ENCODE results near the gene CFAP46. TPM values are rescaled to one million over a fixed set of nuclear protein-coding genes. Genes with fewer than 3 reads are reported as not detected.

Gene CFAP46
- total and polyA plus RNA-seq, 2 donors (not counting 1 experiment from before 2014, with no cell fraction given): 0.07 TPM; not detected in 1

- WGBS (ENCODE audit: insufficient coverage): 50% methylated on average over 27 of the region's 31 CpGs
- no peaks in the 10 kb centered on the region for H3K79me2 ChIP-seq (ENCODE audit: control insufficient read depth, insufficient read depth, low read length)
- no peak overlapping the region for H3K4me3 ChIP-seq (ENCODE audit: control extremely low read depth in 1 of 5, extremely low read depth in 1 of 5, insufficient read depth in 1 of 5, low read depth in 2 of 5, low read length in 4 of 5)
- DNase-seq: no peak
- no peak overlapping the region for H3K9ac ChIP-seq (ENCODE audit: low read length)
- no peak overlapping the region for H3K4me2 ChIP-seq (replicated peaks; ENCODE audit: low read depth, low read length, poor library complexity, severe bottlenecking)
- no peaks in the 10 kb centered on the region for H3K36me3 ChIP-seq (replicated peaks in 1 of 2; ENCODE audit: control extremely low read depth in 1 of 2, control insufficient read depth in 1 of 2, extremely low read depth in 1 of 2, insufficient read depth in 2 of 2, low read length in 1 of 2)
- no peaks in the 10 kb centered on the region for H4K20me1 ChIP-seq (ENCODE audit: control insufficient read depth, insufficient read depth, low read length, poor library complexity, severe bottlenecking)
- TF ChIP-seq EZH2 (IDR thresholded peaks at IDR 0.05; ENCODE audit: borderline replicate concordance, insufficient read depth, low read depth, low read length, poor library complexity, severe bottlenecking) (no peak), CTCF (IDR thresholded peaks at IDR 0.05) (no peak)
- intact Hi-C loops (cut with micrococcal nuclease): no loop called here
- POLR2A ChIA-PET: no interaction called here
- H2AFZ ChIP-seq (ENCODE audit: insufficient read depth, low read depth, low read length, poor library complexity, severe bottlenecking): no peak overlapping the region
- H3K27ac ChIP-seq (ENCODE audit: low read length in 2 of 2): no peak overlapping the region
- H3K27me3 ChIP-seq (replicated peaks in 1 of 4; ENCODE audit: control extremely low read depth in 1 of 4, control insufficient read depth in 3 of 4, insufficient read depth in 4 of 4, low read length in 3 of 4): peaks cover 0 to 21% (median 2%) of the 10 kb centered on the region in 4 experiments
- CTCF ChIA-PET: no interaction called here
- H3K4me1 ChIP-seq (ENCODE audit: control insufficient read depth in 2 of 2, insufficient read depth in 2 of 2, low read length in 2 of 2): peaks cover 0 to 12% of the 10 kb centered on the region in 2 donors
- no peak overlapping the region for H3K4me3 Mint-ChIP-seq
- peaks cover 2% of the 10 kb centered on the region for H3K4me1 Mint-ChIP-seq
- no peaks in the 10 kb centered on the region for H3K9me3 Mint-ChIP-seq (ENCODE audit: insufficient read depth)
- no peak overlapping the region for H3K27ac Mint-ChIP-seq
- peaks cover 0 to 15% (median 0%) of the 10 kb centered on the region in 3 donors for H3K9me3 ChIP-seq (ENCODE audit: control extremely low read depth in 1 of 3, control insufficient read depth in 2 of 3, insufficient read depth in 1 of 3, low read length in 2 of 3)
- peaks cover 7% of the 10 kb centered on the region for H3K27me3 Mint-ChIP-seq
- ATAC-seq (ENCODE audit: low read depth): no peak
Measured at GRCh38 chr10:132790934-132791829, 151.2 kb downstream of the CFAP46 start.

- POLR2A ChIA-PET: no interaction called here
- Histone ChIP-seq H3K4me1 (ENCODE audit: control insufficient read depth in 2 of 2, insufficient read depth in 2 of 2, low read length in 2 of 2) (peaks cover 0 to 13% of the 10 kb centered on the region in 2 donors), H3K4me3 (ENCODE audit: control extremely low read depth in 1 of 5, extremely low read depth in 1 of 5, insufficient read depth in 1 of 5, low read depth in 2 of 5, low read length in 4 of 5) (no peak overlapping the region), H3K9ac (ENCODE audit: low read length) (no peak overlapping the region), H3K79me2 (ENCODE audit: control insufficient read depth, insufficient read depth, low read length) (no peaks in the 10 kb centered on the region), H2AFZ (ENCODE audit: insufficient read depth, low read depth, low read length, poor library complexity, severe bottlenecking) (no peak overlapping the region), H3K4me2 (replicated peaks; ENCODE audit: low read depth, low read length, poor library complexity, severe bottlenecking) (no peak overlapping the region), H4K20me1 (ENCODE audit: control insufficient read depth, insufficient read depth, low read length, poor library complexity, severe bottlenecking) (no peaks in the 10 kb centered on the region), H3K27me3 (replicated peaks in 1 of 4; ENCODE audit: control extremely low read depth in 1 of 4, control insufficient read depth in 3 of 4, insufficient read depth in 4 of 4, low read length in 3 of 4) (peaks cover 0 to 21% (median 2%) of the 10 kb centered on the region in 4 experiments), H3K27ac (ENCODE audit: low read length in 2 of 2) (no peak overlapping the region), H3K9me3 (ENCODE audit: control extremely low read depth in 1 of 3, control insufficient read depth in 2 of 3, insufficient read depth in 1 of 3, low read length in 2 of 3) (peaks cover 0 to 15% (median 0%) of the 10 kb centered on the region in 3 donors), H3K36me3 (replicated peaks in 1 of 2; ENCODE audit: control extremely low read depth in 1 of 2, control insufficient read depth in 1 of 2, extremely low read depth in 1 of 2, insufficient read depth in 2 of 2, low read length in 1 of 2) (no peaks in the 10 kb centered on the region)
- Mint-ChIP-seq H3K4me1 (peaks cover 3% of the 10 kb centered on the region), H3K27ac (no peak overlapping the region), H3K4me3 (no peak overlapping the region), H3K9me3 (ENCODE audit: insufficient read depth) (no peaks in the 10 kb centered on the region), H3K27me3 (peaks cover 7% of the 10 kb centered on the region)
- CTCF ChIA-PET: no interaction called here
- no peak for DNase-seq
- TF ChIP-seq EZH2 (IDR thresholded peaks at IDR 0.05; ENCODE audit: borderline replicate concordance, insufficient read depth, low read depth, low read length, poor library complexity, severe bottlenecking) (no peak), CTCF (IDR thresholded peaks at IDR 0.05) (no peak)
- ATAC-seq (ENCODE audit: low read depth): no peak
- intact Hi-C loops (cut with micrococcal nuclease): no loop called here
- 59% methylated on average over 7 of the region's 7 CpGs for WGBS (ENCODE audit: insufficient coverage)
Measured at GRCh38 chr10:132790470-132790869, 151.9 kb downstream of the CFAP46 start.
